Keratinocyte (primary cell): ENCODE data around the gene TPM3. TPM values are rescaled to one million over a fixed set of nuclear protein-coding genes. Genes with fewer than 3 reads are reported as not detected.
A peak's percentile ranks its signal among the peaks of the same experiment; 100 is the strongest.
"Not testable (repeated sequence)": the region's sequence is repeated elsewhere in the genome, so short reads cannot be mapped to it uniquely, and the experiment has no call there.

ENCODE experiments used
- DNase-seq: peaks from one replicate; pipeline ENCODE4 v3.0.0-alpha.2; 2011; ENCODE audit warnings: low read depth, missing footprints, low spot score
- FAIRE-seq: peaks from 2 replicates; lab custom pipeline; 2011; peaks lifted over from hg19 to GRCh38; lab: Jason Lieb, UNC
- H2AFZ ChIP-seq: 2 replicates; pipeline ENCODE4 v1.6.0; 2012; ENCODE audit warnings: low read length, control low read depth, inconsistent platforms; ENCODE audit not compliant: control insufficient read depth
- H3K27ac ChIP-seq: 2 replicates; pipeline ENCODE4 v1.5.1; 2011; ENCODE audit warnings: low read length; ENCODE audit not compliant: control insufficient read depth, insufficient read depth
- H3K27me3 ChIP-seq: 3 replicates; pipeline ENCODE4 v1.6.0; 2011; ENCODE audit warnings: low read length; ENCODE audit not compliant: control insufficient read depth, insufficient read depth; ENCODE audit errors: extremely low read depth
- H3K36me3 ChIP-seq, 2 experiments: 2 replicates in 1 of 2; 3 replicates in 1 of 2; pipeline ENCODE4 v1.5.1; 2011; ENCODE audit warnings: low read length in 2 of 2, mild to moderate bottlenecking in 1 of 2; ENCODE audit not compliant: control insufficient read depth in 2 of 2, insufficient read depth in 2 of 2; ENCODE audit errors: extremely low read depth in 1 of 2
- H3K4me1 ChIP-seq: 3 replicates; pipeline ENCODE4 v1.5.1; 2011; ENCODE audit warnings: low read length; ENCODE audit not compliant: control insufficient read depth, insufficient read depth; ENCODE audit errors: extremely low read depth
- H3K4me2 ChIP-seq: 3 replicates; pipeline ENCODE4 v1.6.0; 2011; ENCODE audit warnings: low read depth, low read length; ENCODE audit not compliant: control insufficient read depth, insufficient read depth; ENCODE audit errors: extremely low read depth
- H3K4me3 ChIP-seq, 3 experiments: fragments of 200-600 bp in 1 of 3; sonication (generic) in 1 of 3; 2 replicates in 2 of 3; 3 replicates in 1 of 3; pipeline ENCODE4 v1.5.1; 2011 to 2016; ENCODE audit warnings: low read length in 3 of 3, mild to moderate bottlenecking in 3 of 3, control low read depth in 2 of 3, inconsistent platforms in 1 of 3, low read depth in 1 of 3, mixed read lengths in 1 of 3, mixed run types in 1 of 3, moderate library complexity in 1 of 3; ENCODE audit not compliant: control insufficient read depth in 2 of 3, insufficient read depth in 2 of 3; ENCODE audit errors: extremely low read depth in 1 of 3
- H3K79me2 ChIP-seq: 2 replicates; pipeline ENCODE4 v1.6.0; 2012; ENCODE audit warnings: low read length; ENCODE audit not compliant: control insufficient read depth, insufficient read depth
- H3K9ac ChIP-seq: 3 replicates; pipeline ENCODE4 v1.6.0; 2011; ENCODE audit warnings: low read length; ENCODE audit not compliant: control insufficient read depth, insufficient read depth; ENCODE audit errors: extremely low read depth
- H3K9me1 ChIP-seq: 3 replicates; pipeline ENCODE4 v1.6.0; 2011; ENCODE audit warnings: low read length; ENCODE audit not compliant: control insufficient read depth, insufficient read depth; ENCODE audit errors: extremely low read depth
- H3K9me3 ChIP-seq: 2 replicates; pipeline ENCODE4 v1.5.1; 2012; ENCODE audit warnings: low read depth, low read length; ENCODE audit not compliant: control insufficient read depth
- H4K20me1 ChIP-seq: 3 replicates; pipeline ENCODE4 v1.6.0; 2011; ENCODE audit warnings: low read length; ENCODE audit not compliant: control insufficient read depth, insufficient read depth; ENCODE audit errors: extremely low read depth
- EZH2 ChIP-seq: IDR thresholded peaks from one replicate; pipeline ENCODE4 v1.6.1; 2012; ENCODE audit warnings: inconsistent platforms, mild to moderate bottlenecking, low read length, moderate library complexity
- dilution Hi-C: fragments of 300-500 bp; cut with MboI; formaldehyde crosslinking; loops from one replicate; pipeline ENCODE4 v1.7.0; 2020; ENCODE audit warnings: low sequenced_read_pairs; ENCODE audit not compliant: extremely low pct_ligation_motif_present
- polyA plus RNA-seq, 5 experiments: library from polyadenylated mRNA; depleted of rRNA in 3 of 5; stranded (reverse) in 3 of 5; stranded (forward) in 1 of 5; unstranded in 1 of 5; fragments of >200 nt; gene quantifications; 1 replicate in 1 of 5; 2 replicates in 3 of 5; 3 replicates in 1 of 5; pipeline versions ENCODE4 v1.2.1 to v1.2.3, GENCODE V29; 2011 to 2012; ENCODE audit warnings: missing spikeins in 2 of 5, low read depth in 1 of 5, low replicate concordance in 1 of 5
- TF ChIP-seq, protein P1 (sequence below), 3 experiments: IDR thresholded peaks in 1 of 3; conservative IDR thresholded peaks in 1 of 3; optimal IDR thresholded peaks in 1 of 3; 2 replicates in 2 of 3; 3 replicates in 1 of 3; pipeline versions ENCODE3 to v1.5.1; 2011; ENCODE audit warnings: low read length in 3 of 3, mild to moderate bottlenecking in 3 of 3, moderate library complexity in 2 of 3, control low read depth in 1 of 3, inconsistent platforms in 1 of 3; ENCODE audit not compliant: insufficient read depth in 2 of 3; ENCODE audit errors: extremely low read depth in 1 of 3

The TPM3 gene
- polyA plus RNA-seq, 1 donor (not counting 4 experiments of a cell fraction or from before 2014, with no cell fraction given) = 585 TPM

DNA sequence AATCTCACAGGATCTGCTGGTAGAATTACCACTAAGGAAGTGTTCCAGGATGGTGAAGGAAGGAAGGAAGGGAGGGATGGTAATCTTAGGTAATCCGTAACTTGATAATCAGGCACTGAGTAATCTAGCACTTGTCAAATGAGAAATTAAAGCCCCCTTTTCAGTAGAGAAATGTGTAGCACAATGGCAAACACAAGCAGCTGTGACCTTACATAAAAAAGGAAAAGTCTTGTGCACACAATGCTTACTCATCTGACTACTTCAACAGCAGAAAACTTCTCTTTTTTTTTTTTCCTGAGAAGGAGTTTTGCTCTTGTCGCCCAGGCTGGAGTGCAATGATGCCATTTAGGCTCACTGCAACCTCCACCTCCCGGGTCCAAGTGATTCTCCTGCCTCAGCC is 43.1 kb downstream of the TPM3 start:
- H3K9ac ChIP-seq = no peak overlapping the region
- H3K27me3 ChIP-seq = no peaks in the 10 kb centered on the region
- no peaks in the 10 kb centered on the region for H3K9me3 ChIP-seq
- H2AFZ ChIP-seq = no peak overlapping the region
- no peaks in the 10 kb centered on the region for H3K79me2 ChIP-seq
- no peaks in the 10 kb centered on the region for H3K9me1 ChIP-seq
- H3K4me2 ChIP-seq = no peak overlapping the region
- no peak for DNase-seq
- no peaks in the 10 kb centered on the region for H3K4me1 ChIP-seq
- H4K20me1 ChIP-seq = no peaks in the 10 kb centered on the region
- TF ChIP-seq EZH2 = no peak
- TF ChIP-seq, protein P1, sequence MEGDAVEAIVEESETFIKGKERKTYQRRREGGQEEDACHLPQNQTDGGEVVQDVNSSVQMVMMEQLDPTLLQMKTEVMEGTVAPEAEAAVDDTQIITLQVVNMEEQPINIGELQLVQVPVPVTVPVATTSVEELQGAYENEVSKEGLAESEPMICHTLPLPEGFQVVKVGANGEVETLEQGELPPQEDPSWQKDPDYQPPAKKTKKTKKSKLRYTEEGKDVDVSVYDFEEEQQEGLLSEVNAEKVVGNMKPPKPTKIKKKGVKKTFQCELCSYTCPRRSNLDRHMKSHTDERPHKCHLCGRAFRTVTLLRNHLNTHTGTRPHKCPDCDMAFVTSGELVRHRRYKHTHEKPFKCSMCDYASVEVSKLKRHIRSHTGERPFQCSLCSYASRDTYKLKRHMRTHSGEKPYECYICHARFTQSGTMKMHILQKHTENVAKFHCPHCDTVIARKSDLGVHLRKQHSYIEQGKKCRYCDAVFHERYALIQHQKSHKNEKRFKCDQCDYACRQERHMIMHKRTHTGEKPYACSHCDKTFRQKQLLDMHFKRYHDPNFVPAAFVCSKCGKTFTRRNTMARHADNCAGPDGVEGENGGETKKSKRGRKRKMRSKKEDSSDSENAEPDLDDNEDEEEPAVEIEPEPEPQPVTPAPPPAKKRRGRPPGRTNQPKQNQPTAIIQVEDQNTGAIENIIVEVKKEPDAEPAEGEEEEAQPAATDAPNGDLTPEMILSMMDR (optimal IDR thresholded peaks at IDR 0.05 in 1 of 3, IDR thresholded peaks at IDR 0.05 in 1 of 3, conservative IDR thresholded peaks at IDR 0.05 in 1 of 3; ENCODE audit: extremely low read depth in 1 of 3, insufficient read depth in 2 of 3, low read length in 3 of 3) = no peak
- H3K36me3 ChIP-seq = no peaks in the 10 kb centered on the region
- no peak for FAIRE-seq
- no peak overlapping the region for H3K4me3 ChIP-seq
- H3K27ac ChIP-seq = no peak overlapping the region
- dilution Hi-C loops = no loop called here

DNA sequence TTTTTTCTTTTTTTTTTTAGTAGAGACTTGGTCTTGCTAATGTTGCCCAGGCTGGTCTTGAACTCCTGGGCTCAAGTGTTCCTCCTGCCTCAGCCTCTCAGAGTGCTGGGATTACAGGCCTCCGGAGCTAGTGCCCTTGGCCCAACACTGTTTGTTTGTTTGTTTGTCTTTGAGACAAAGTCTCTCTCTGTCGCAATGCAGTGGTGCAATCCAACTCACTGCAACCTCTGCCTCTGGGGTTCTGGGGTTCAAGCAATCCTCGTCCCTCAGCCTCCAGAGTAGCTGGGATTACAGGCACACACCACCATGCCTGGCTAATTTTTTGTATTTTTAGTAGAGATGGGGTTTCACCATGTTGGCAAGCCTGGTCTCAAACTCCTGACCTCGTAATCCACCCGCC is 44.4 kb downstream of the TPM3 start:
- DNase-seq = not testable (repeated sequence)

DNA sequence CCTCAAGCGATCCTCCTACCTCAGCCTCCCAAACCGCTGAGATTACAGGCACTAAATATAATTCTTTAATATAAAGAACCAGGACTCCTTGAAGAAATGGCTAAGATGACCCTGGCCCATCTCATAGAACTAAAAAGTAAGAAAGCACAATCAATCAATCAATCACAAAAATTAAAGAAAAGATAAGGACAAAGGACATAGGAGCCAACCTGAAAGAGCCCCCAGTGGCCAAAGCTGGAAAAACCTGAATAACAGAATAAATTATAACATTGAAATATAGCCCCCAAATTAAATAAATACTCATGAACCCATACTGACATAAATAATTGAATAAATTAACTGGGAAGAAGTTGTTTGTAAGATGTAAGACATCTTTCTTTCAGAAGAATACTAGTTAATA is 45.9 kb downstream of the TPM3 start:
- no peak overlapping the region for H2AFZ ChIP-seq
- no peak for DNase-seq
- TF ChIP-seq, protein P1 (optimal IDR thresholded peaks at IDR 0.05 in 1 of 3, IDR thresholded peaks at IDR 0.05 in 1 of 3, conservative IDR thresholded peaks at IDR 0.05 in 1 of 3; ENCODE audit: extremely low read depth in 1 of 3, insufficient read depth in 2 of 3, low read length in 3 of 3) = peak in 2 of 3 experiments; percentile 13 to 23
- no peak for TF ChIP-seq EZH2
- no peaks in the 10 kb centered on the region for H3K4me1 ChIP-seq
- no peak for FAIRE-seq
- H3K4me3 ChIP-seq = no peak overlapping the region
- H3K4me2 ChIP-seq = no peak overlapping the region
- no peaks in the 10 kb centered on the region for H3K9me3 ChIP-seq
- H3K36me3 ChIP-seq = no peaks in the 10 kb centered on the region
- no peaks in the 10 kb centered on the region for H3K79me2 ChIP-seq
- no peaks in the 10 kb centered on the region for H3K9me1 ChIP-seq
- H4K20me1 ChIP-seq = no peaks in the 10 kb centered on the region
- dilution Hi-C loops = no loop called here
- H3K27ac ChIP-seq = no peak overlapping the region
- H3K9ac ChIP-seq = no peak overlapping the region
- H3K27me3 ChIP-seq = no peaks in the 10 kb centered on the region

More for the DNA sequence above, 44.4 kb downstream of the TPM3 start:
- H3K9me3 ChIP-seq, H3K4me2 ChIP-seq, H3K4me3 ChIP-seq, H3K27ac ChIP-seq, H3K36me3 ChIP-seq, dilution Hi-C loops, H3K4me1 ChIP-seq, H3K9me1 ChIP-seq, H3K27me3 ChIP-seq, H3K9ac ChIP-seq, H3K79me2 ChIP-seq, FAIRE-seq, H4K20me1 ChIP-seq, H2AFZ ChIP-seq: not testable (repeated sequence)
